ENCODE data around the gene ADAMTS16. TPM values are rescaled to one million over a fixed set of nuclear protein-coding genes. Genes with fewer than 3 reads are reported as not detected.

The ADAMTS16 gene
- polyA plus RNA-seq, 1 experiment: 0.04 TPM

- Histone ChIP-seq H3K4me3 (ENCODE audit: low read depth, low read length) (no peak overlapping the region), H3K36me3 (ENCODE audit: control insufficient read depth, insufficient read depth, low read length) (no peaks in the 10 kb centered on the region), H3K27me3 (ENCODE audit: control insufficient read depth, insufficient read depth, low read length) (no peaks in the 10 kb centered on the region)
- TF ChIP-seq CTCF (IDR thresholded peaks at IDR 0.05; ENCODE audit: insufficient read depth, low read depth, low read length): no peak
- POLR2A ChIA-PET: no interaction called here
- DNase-seq (ENCODE audit: low read depth): no peak
- CTCF ChIA-PET: no interaction called here
Observed at GRCh38 chr5:5220901-5221631, 80.9 kb downstream of the ADAMTS16 start.

- ChIA-PET CTCF (no interaction called here), POLR2A (no interaction called here)
- no peak for TF ChIP-seq CTCF (IDR thresholded peaks at IDR 0.05; ENCODE audit: insufficient read depth, low read depth, low read length)
- peak; percentile 47 for DNase-seq (ENCODE audit: low read depth)
- H3K27me3 ChIP-seq (ENCODE audit: control insufficient read depth, insufficient read depth, low read length): no peaks in the 10 kb centered on the region
- H3K4me3 ChIP-seq (ENCODE audit: low read depth, low read length): no peak overlapping the region
- H3K36me3 ChIP-seq (ENCODE audit: control insufficient read depth, insufficient read depth, low read length): no peaks in the 10 kb centered on the region
Observed at GRCh38 chr5:5221724-5222123, 81.6 kb downstream of the ADAMTS16 start.

GRCh38 chr5:5231576-5231975 lies 91.4 kb downstream of the ADAMTS16 start:
- CTCF ChIA-PET: no interaction called here
- no peaks in the 10 kb centered on the region; the same call in 1 of the 2 replicates for H3K27me3 ChIP-seq (ENCODE audit: control insufficient read depth, insufficient read depth, low read length)
- TF ChIP-seq CTCF (IDR thresholded peaks at IDR 0.05; ENCODE audit: insufficient read depth, low read depth, low read length): no peak
- POLR2A ChIA-PET: no interaction called here
- H3K36me3 ChIP-seq (ENCODE audit: control insufficient read depth, insufficient read depth, low read length): no peaks in the 10 kb centered on the region
- no peak overlapping the region for H3K4me3 ChIP-seq (ENCODE audit: low read depth, low read length)
- no peak for DNase-seq (ENCODE audit: low read depth)

- Histone ChIP-seq H3K4me3 (ENCODE audit: low read depth, low read length) (no peak overlapping the region), H3K36me3 (ENCODE audit: control insufficient read depth, insufficient read depth, low read length) (no peaks in the 10 kb centered on the region), H3K27me3 (ENCODE audit: control insufficient read depth, insufficient read depth, low read length) (no peaks in the 10 kb centered on the region; the same call in 1 of the 2 replicates)
- no peak for TF ChIP-seq CTCF (IDR thresholded peaks at IDR 0.05; ENCODE audit: insufficient read depth, low read depth, low read length)
- DNase-seq (ENCODE audit: low read depth): no peak
- CTCF ChIA-PET: no interaction called here
- POLR2A ChIA-PET: no interaction called here
Observed at GRCh38 chr5:5234912-5235311, 94.8 kb downstream of the ADAMTS16 start.

GRCh38 chr5:5235685-5236084 lies 95.6 kb downstream of the ADAMTS16 start:
- POLR2A ChIA-PET: no interaction called here
- CTCF ChIA-PET: no interaction called here
- Histone ChIP-seq H3K4me3 (ENCODE audit: low read depth, low read length) (no peak overlapping the region), H3K36me3 (ENCODE audit: control insufficient read depth, insufficient read depth, low read length) (no peaks in the 10 kb centered on the region), H3K27me3 (ENCODE audit: control insufficient read depth, insufficient read depth, low read length) (no peaks in the 10 kb centered on the region; the same call in 1 of the 2 replicates)
- TF ChIP-seq CTCF (IDR thresholded peaks at IDR 0.05; ENCODE audit: insufficient read depth, low read depth, low read length): no peak
- DNase-seq (ENCODE audit: low read depth): no peak
